HCT116 (cell line): ENCODE measurements around the gene YBX2. TPM values are rescaled to one million over a fixed set of nuclear protein-coding genes. Genes with fewer than 3 reads are reported as not detected.

Source experiments
- ATAC-seq: fragments of 200-7000 bp; cut with Tn5 transposase; 2 replicates; pipeline ENCODE4 v1.9.1; 2020; ENCODE audit warnings: mild to moderate bottlenecking, moderate library complexity
- BruUV-seq: library from RNA; stranded (reverse); fragments of 400-500 nt; replicated peaks from 2 replicates; lab custom pipeline; 2021; lab: Mats Ljungman, UMichigan
- CTCF ChIA-PET: fragments of 300-600 bp; sonication (Branson Sonifier 250); formaldehyde crosslinking; loops from one replicate; lab custom pipeline; 2021; ENCODE audit warnings: antibody characterized with exemption; lab: Charles Lee
- POLR2A ChIA-PET: fragments of 300-600, 350-600 bp; sonication (Branson Sonifier 250); formaldehyde crosslinking; loops from one replicate; lab custom pipeline; 2021; ENCODE audit warnings: antibody characterized with exemption; lab: Charles Lee
- RAD21 ChIA-PET, 2 experiments: fragments of 300-600 bp; sonication (Branson Sonifier 250); formaldehyde crosslinking; loops; one replicate each; lab custom pipeline; 2023; ENCODE audit warnings: low total read pairs in 2 of 2; ENCODE audit not compliant: uncharacterized antibody in 2 of 2, unreplicated experiment in 2 of 2, low non-redundant PET in 1 of 2; lab: Charles Lee
- DNase-seq: peaks from one replicate; pipeline ENCODE4 v3.0.0-alpha.2; 2010; ENCODE audit warnings: low read depth, low spot score
- H2AFZ ChIP-seq: fragments of 200-600 bp; shearing (Covaris generic), sonication (generic); 2 replicates; pipeline ENCODE4 v1.6.1; 2017; ENCODE audit warnings: low read depth, mixed run types, mixed read lengths, antibody characterized with exemption, low read length; ENCODE audit not compliant: poor library complexity, severe bottlenecking
- H3K27ac ChIP-seq: 2 replicates; pipeline ENCODE4 v1.5.1; 2012; ENCODE audit warnings: low read depth, low read length
- H3K27me3 ChIP-seq: fragments of 200-600 bp; sonication (generic); 2 replicates; pipeline ENCODE4 v1.6.1; 2016; ENCODE audit warnings: mixed run types, low read length, mixed read lengths; ENCODE audit not compliant: insufficient read depth
- H3K36me3 ChIP-seq, 2 experiments: fragments of 200-500 bp in 1 of 2; fragments of 200-600 bp in 1 of 2; sonication (Bioruptor generic) in 1 of 2; sonication (generic) in 1 of 2; 2 replicates each; pipeline versions ENCODE4 v1.5.1 to v1.6.1; 2014 to 2016; ENCODE audit warnings: low read length in 2 of 2, inconsistent platforms in 1 of 2, mixed read lengths in 1 of 2, mixed run types in 1 of 2; ENCODE audit not compliant: insufficient read depth in 2 of 2, control insufficient read depth in 1 of 2
- H3K4me1 ChIP-seq, 2 experiments: fragments of 200-600 bp in 1 of 2; sonication (generic) in 1 of 2; 2 replicates each; pipeline versions ENCODE4 v1.5.1 to v1.6.1; 2012 to 2017; ENCODE audit warnings: low read length in 2 of 2, inconsistent platforms in 1 of 2, mild to moderate bottlenecking in 1 of 2, mixed read lengths in 1 of 2, mixed run types in 1 of 2, moderate library complexity in 1 of 2; ENCODE audit not compliant: insufficient read depth in 2 of 2, control insufficient read depth in 1 of 2
- H3K4me2 ChIP-seq: fragments of 200-600 bp; sonication (generic); 2 replicates; pipeline ENCODE4 v1.6.1; 2017; ENCODE audit warnings: mixed run types, low read length, mixed read lengths
- H3K4me3 ChIP-seq, 2 experiments: fragments of 200-600 bp in 1 of 2; sonication (generic) in 1 of 2; replicated peaks in 1 of 2; 2 replicates each; pipeline ENCODE4 v1.5.1; 2011 to 2016; ENCODE audit warnings: low read length in 2 of 2, control low read depth in 1 of 2, low read depth in 1 of 2, mild to moderate bottlenecking in 1 of 2, mixed read lengths in 1 of 2, mixed run types in 1 of 2
- H3K79me2 ChIP-seq: fragments of 200-600 bp; sonication (generic); 2 replicates; pipeline ENCODE4 v1.6.1; 2017; ENCODE audit warnings: mild to moderate bottlenecking, mixed run types, low read length, moderate library complexity, mixed read lengths; ENCODE audit not compliant: insufficient read depth
- H3K9ac ChIP-seq: fragments of 200-600 bp; sonication (generic); 2 replicates; pipeline ENCODE4 v1.6.1; 2016; ENCODE audit warnings: low read length, mixed read lengths
- H3K9me2 ChIP-seq: fragments of 200-600 bp; sonication (generic), shearing (Covaris generic); 2 replicates; pipeline ENCODE4 v1.6.1; 2017; ENCODE audit warnings: mixed run types, mild to moderate bottlenecking, moderate library complexity; ENCODE audit not compliant: insufficient read depth
- H3K9me3 ChIP-seq, 2 experiments: fragments of 200-500 bp in 1 of 2; fragments of 200-600 bp in 1 of 2; sonication (Bioruptor generic) in 1 of 2; sonication (generic) in 1 of 2; 2 replicates each; pipeline ENCODE4 v1.6.1; 2014 to 2017; ENCODE audit warnings: low read length in 2 of 2, mixed read lengths in 2 of 2, inconsistent platforms in 1 of 2, low read depth in 1 of 2, mild to moderate bottlenecking in 1 of 2, mixed run types in 1 of 2, moderate library complexity in 1 of 2; ENCODE audit not compliant: control insufficient read depth in 1 of 2, insufficient read depth in 1 of 2
- H4K20me1 ChIP-seq: fragments of 200-600 bp; sonication (generic), shearing (Covaris generic); 2 replicates; pipeline ENCODE4 v1.6.1; 2017; ENCODE audit warnings: mixed run types, mild to moderate bottlenecking, moderate library complexity; ENCODE audit not compliant: insufficient read depth
- CBX3 ChIP-seq: IDR thresholded peaks from 2 replicates; pipeline ENCODE4 v1.6.1; 2012; ENCODE audit warnings: low read depth
- CEBPB ChIP-seq: IDR thresholded peaks from 2 replicates; pipeline ENCODE4 v1.6.1; 2012; ENCODE audit warnings: low read depth
- ELF1 ChIP-seq: IDR thresholded peaks from 2 replicates; pipeline ENCODE4 v1.6.1; 2012; ENCODE audit warnings: low read depth, borderline replicate concordance
- EZH2 ChIP-seq: fragments of 200-600 bp; sonication (generic); IDR thresholded peaks from 2 replicates; pipeline ENCODE4 v1.6.1; 2017; ENCODE audit warnings: antibody characterized with exemption, mixed run types
- EZH2phosphoT487 ChIP-seq: fragments of 200-600 bp; IDR thresholded peaks from 2 replicates; pipeline ENCODE4 v1.6.1; 2018; ENCODE audit warnings: antibody characterized with exemption, borderline replicate concordance
- FOSL1 ChIP-seq: IDR thresholded peaks from 2 replicates; pipeline ENCODE4 v1.6.1; 2012; ENCODE audit warnings: low read depth
- JUND ChIP-seq: IDR thresholded peaks from 2 replicates; pipeline ENCODE4 v1.6.1; 2012
- POLR2A ChIP-seq: IDR thresholded peaks from 2 replicates; pipeline ENCODE4 v1.7.0; 2011; ENCODE audit warnings: borderline replicate concordance; ENCODE audit not compliant: insufficient read depth, insufficient read length; ENCODE audit errors: extremely low read depth
- POLR2AphosphoS5 ChIP-seq: IDR thresholded peaks from 2 replicates; pipeline ENCODE4 v1.6.1; 2011; ENCODE audit warnings: mild to moderate bottlenecking, low read depth, low read length, moderate library complexity
- RAD21 ChIP-seq: IDR thresholded peaks from 2 replicates; pipeline ENCODE4 v1.6.1; 2012; ENCODE audit warnings: low read depth, mild to moderate bottlenecking
- REST ChIP-seq: IDR thresholded peaks from 2 replicates; pipeline ENCODE4 v1.6.1; 2012; ENCODE audit warnings: low read depth
- SIN3A ChIP-seq: IDR thresholded peaks from 2 replicates; pipeline ENCODE4 v1.6.1; 2012; ENCODE audit warnings: low read depth
- SP1 ChIP-seq: IDR thresholded peaks from 2 replicates; pipeline ENCODE4 v1.6.1; 2012; ENCODE audit warnings: low read depth
- YY1 ChIP-seq: IDR thresholded peaks from 2 replicates; pipeline ENCODE4 v1.6.1; 2011; ENCODE audit warnings: low read length, low read depth, moderate library complexity, mild to moderate bottlenecking; ENCODE audit not compliant: insufficient replicate concordance; ENCODE audit errors: extremely low read depth
- ZFX ChIP-seq: fragments of 450-650 bp; IDR thresholded peaks from 2 replicates; pipeline ENCODE4 v1.6.1; 2017
- ZNF274 ChIP-seq: fragments of 200-500 bp; sonication (Bioruptor generic); IDR thresholded peaks from 2 replicates; pipeline ENCODE4 v1.6.1; 2014; ENCODE audit warnings: mild to moderate bottlenecking, low read depth, low read length, inconsistent platforms
- intact Hi-C: fragments of 100-400 bp; cut with micrococcal nuclease; formaldehyde crosslinking; loops from 2 replicates; pipeline ENCODE4 v1.10.0; 2022
- total RNA-seq: library from RNA; stranded (reverse); gene quantifications from one replicate; pipeline ENCODE4 v1.2.1, GENCODE V29; 2021; ENCODE audit not compliant: unreplicated experiment
- TF ChIP-seq, protein P1 (sequence below), 3 experiments: fragments of 200-600 bp in 1 of 3; sonication (generic) in 1 of 3; IDR thresholded peaks in 2 of 3; conservative IDR thresholded peaks in 1 of 3; 2 replicates each; pipeline ENCODE4 v1.5.1; 2012 to 2017; ENCODE audit warnings: low read depth in 2 of 3, low read length in 2 of 3, antibody characterized with exemption in 1 of 3, borderline replicate concordance in 1 of 3, control low read depth in 1 of 3, mild to moderate bottlenecking in 1 of 3, mixed read lengths in 1 of 3, mixed run types in 1 of 3, moderate library complexity in 1 of 3; ENCODE audit not compliant: insufficient read depth in 1 of 3
- TF ChIP-seq, protein P2 (sequence below): IDR thresholded peaks from 2 replicates; pipeline ENCODE4 v1.6.1; 2011; ENCODE audit warnings: mild to moderate bottlenecking, low read length, moderate library complexity; ENCODE audit not compliant: insufficient replicate concordance; ENCODE audit errors: extremely low read depth

YBX2 gene
- total RNA-seq, 1 experiment from 2014 or later = 2.3 TPM

- DNase-seq (no peak), ATAC-seq (peak; percentile 48)
- no TSS peak for BruUV-seq
- POLR2A ChIA-PET = interaction anchor here (0.7 to 3.0 kb wide), 6 partner anchors 19 to 397 kb away, joined by 3 to 15 read pairs (median 6); partner anchors contain the start of genes ACADVL, DLG4 and GABARAP
- Histone ChIP-seq H3K9ac (peak overlapping the region; percentile 99), H3K4me1 (peaks cover 33 to 55% of the 10 kb centered on the region in 2 experiments), H3K79me2 (peaks cover 58% of the 10 kb centered on the region), H3K9me3 (no peaks in the 10 kb centered on the region), H3K4me3 (peak overlapping the region; percentile 98 to 99), H3K27me3 (no peaks in the 10 kb centered on the region), H3K9me2 (no peaks in the 10 kb centered on the region), H3K4me2 (peak overlapping the region; percentile 90), H3K36me3 (peaks cover 9 to 32% of the 10 kb centered on the region in 2 experiments), H2AFZ (no peak overlapping the region), H4K20me1 (peaks cover 5% of the 10 kb centered on the region; the same call in 1 of the 2 replicates), H3K27ac (peak overlapping the region; percentile 94)
- CTCF ChIA-PET = no interaction called here
- TF ChIP-seq YY1 = no peak
- no peak for TF ChIP-seq FOSL1
- TF ChIP-seq EZH2 = no peak
- TF ChIP-seq RAD21 = no peak
- 0 out of 2 replicates have a peak, but pooled peaks have one; percentile 10 for TF ChIP-seq JUND
- TF ChIP-seq, protein P1, sequence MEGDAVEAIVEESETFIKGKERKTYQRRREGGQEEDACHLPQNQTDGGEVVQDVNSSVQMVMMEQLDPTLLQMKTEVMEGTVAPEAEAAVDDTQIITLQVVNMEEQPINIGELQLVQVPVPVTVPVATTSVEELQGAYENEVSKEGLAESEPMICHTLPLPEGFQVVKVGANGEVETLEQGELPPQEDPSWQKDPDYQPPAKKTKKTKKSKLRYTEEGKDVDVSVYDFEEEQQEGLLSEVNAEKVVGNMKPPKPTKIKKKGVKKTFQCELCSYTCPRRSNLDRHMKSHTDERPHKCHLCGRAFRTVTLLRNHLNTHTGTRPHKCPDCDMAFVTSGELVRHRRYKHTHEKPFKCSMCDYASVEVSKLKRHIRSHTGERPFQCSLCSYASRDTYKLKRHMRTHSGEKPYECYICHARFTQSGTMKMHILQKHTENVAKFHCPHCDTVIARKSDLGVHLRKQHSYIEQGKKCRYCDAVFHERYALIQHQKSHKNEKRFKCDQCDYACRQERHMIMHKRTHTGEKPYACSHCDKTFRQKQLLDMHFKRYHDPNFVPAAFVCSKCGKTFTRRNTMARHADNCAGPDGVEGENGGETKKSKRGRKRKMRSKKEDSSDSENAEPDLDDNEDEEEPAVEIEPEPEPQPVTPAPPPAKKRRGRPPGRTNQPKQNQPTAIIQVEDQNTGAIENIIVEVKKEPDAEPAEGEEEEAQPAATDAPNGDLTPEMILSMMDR (IDR thresholded peaks at IDR 0.05 in 2 of 3, conservative IDR thresholded peaks at IDR 0.05 in 1 of 3; ENCODE audit: borderline replicate concordance in 1 of 3, insufficient read depth in 1 of 3, low read depth in 2 of 3, low read length in 2 of 3) = no peak
- TF ChIP-seq POLR2A = no peak
- no peak; the same call in 1 of the 2 replicates for TF ChIP-seq ZFX
- TF ChIP-seq ELF1 = no peak
- peak; percentile 41; the same call in 1 of the 2 replicates for TF ChIP-seq POLR2AphosphoS5
- no peak for TF ChIP-seq EZH2phosphoT487
- TF ChIP-seq ZNF274 = no peak
- TF ChIP-seq SP1 = no peak
- TF ChIP-seq, protein P2, sequence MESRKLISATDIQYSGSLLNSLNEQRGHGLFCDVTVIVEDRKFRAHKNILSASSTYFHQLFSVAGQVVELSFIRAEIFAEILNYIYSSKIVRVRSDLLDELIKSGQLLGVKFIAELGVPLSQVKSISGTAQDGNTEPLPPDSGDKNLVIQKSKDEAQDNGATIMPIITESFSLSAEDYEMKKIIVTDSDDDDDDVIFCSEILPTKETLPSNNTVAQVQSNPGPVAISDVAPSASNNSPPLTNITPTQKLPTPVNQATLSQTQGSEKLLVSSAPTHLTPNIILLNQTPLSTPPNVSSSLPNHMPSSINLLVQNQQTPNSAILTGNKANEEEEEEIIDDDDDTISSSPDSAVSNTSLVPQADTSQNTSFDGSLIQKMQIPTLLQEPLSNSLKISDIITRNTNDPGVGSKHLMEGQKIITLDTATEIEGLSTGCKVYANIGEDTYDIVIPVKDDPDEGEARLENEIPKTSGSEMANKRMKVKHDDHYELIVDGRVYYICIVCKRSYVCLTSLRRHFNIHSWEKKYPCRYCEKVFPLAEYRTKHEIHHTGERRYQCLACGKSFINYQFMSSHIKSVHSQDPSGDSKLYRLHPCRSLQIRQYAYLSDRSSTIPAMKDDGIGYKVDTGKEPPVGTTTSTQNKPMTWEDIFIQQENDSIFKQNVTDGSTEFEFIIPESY = no peak
- TF ChIP-seq SIN3A = peak; percentile 36; the same call in 1 of the 2 replicates
- no peak for TF ChIP-seq CBX3
- TF ChIP-seq REST = no peak
- no peak for TF ChIP-seq CEBPB
- RAD21 ChIA-PET = no interaction called here
- intact Hi-C loops = loop anchor here (10.0 kb wide), 1 partner anchor 174 kb away; the partner anchor contains the start of genes FGF11 and TMEM102
Observed at GRCh38 chr17:7260651-7261378, 33.6 kb downstream of the YBX2 start.
